Activated T-cell treated with anti-CD3 and anti-CD28 coated beads for 4 hours (primary cell): ENCODE data around the gene LEKR1.
A peak's percentile ranks its signal among the peaks of the same experiment; 100 is the strongest.
"Not testable (repeated sequence)": the region's sequence is repeated elsewhere in the genome, so short reads cannot be mapped to it uniquely, and the experiment has no call there.

Experiments used
- DNase-seq: peaks from one replicate; pipeline ENCODE4 v3.0.0-alpha.2; 2020

LEKR1 gene

DNA sequence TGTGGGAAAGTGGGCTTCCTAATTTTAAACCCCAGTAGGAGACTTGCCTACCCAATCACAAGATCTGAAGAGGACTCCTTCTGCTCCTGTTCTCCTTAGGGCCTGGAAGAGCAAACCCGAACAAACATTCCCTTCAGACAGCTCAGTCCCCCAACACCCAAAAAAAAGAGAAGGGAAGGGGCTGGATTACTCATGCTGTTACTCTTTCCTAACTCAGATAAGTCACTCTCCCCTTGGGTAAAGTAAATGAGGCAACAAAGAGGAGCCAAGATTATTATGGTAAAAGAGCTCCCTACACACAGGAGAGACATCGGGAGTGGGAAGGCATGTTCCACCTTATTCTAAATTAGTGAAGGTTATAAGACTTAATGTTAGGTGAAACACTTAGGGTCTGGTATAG lies 18.1 kb upstream of the LEKR1 start:
- no peak for DNase-seq

- no peak for DNase-seq
Measured at GRCh38 chr3:156811089-156811862, 14.9 kb upstream of the LEKR1 start.

DNA sequence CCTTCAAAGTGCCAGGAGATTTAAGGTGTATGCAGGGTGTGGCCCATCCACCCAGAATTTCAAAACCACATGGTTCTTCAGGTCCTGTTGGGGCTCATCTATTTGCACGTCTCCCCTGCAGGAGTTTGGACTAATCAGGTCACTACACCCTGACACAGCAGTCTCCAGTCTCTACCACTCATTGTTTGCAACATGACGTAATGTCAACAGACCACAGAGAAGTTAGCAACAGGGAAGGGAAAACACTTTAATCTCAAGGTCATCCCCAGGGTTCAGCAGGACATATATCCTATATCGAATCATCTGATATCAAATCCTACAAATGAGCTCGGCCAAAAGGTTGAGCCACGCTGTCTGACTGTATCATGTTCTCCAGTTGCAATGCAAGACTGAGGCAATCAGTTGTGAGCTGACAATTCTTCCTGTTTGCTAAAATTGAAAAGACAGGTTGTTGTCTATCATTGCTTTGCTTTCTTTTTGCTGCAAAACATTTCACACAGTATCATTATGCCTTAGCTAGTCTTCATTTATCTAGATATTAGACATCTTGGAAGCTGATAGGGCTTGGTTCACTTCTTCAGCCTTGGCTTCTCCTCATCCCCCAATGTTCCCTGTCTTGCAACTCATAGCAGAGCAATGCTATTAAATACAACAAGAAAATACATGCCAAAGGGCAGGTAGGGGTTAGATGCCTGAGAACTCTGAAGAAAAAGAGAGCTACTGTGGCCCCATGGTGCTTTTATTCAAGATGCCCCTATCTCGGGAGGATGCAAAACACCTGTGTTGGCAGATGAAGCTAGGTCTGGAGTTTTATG lies 13.4 kb upstream of the LEKR1 start:
- no peak for DNase-seq

DNA sequence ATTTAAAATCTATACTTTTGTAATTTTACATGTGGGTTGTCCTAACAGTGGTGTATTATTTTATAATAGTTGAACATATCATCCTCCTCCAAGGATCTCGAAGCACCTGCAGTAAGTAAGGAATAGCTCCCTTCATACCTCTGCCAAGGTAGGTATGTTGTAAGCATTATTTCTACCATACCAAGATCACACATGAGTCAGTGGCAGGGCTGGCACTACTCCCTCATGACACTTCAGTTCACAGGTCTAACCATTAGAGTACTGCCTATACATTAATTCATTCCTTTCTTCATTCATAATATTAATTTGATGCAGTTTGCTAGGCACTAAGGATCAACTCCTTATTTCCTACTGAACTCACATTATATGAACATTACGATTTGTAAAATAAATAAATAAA lies 11.9 kb upstream of the LEKR1 start:
- no peak for DNase-seq

GRCh38 chr3:156816091-156816793 lies 9.9 kb upstream of the LEKR1 start:
- no peak for DNase-seq

GRCh38 chr3:156816794-156817645 lies 9.1 kb upstream of the LEKR1 start:
- peak; percentile 71 for DNase-seq

GRCh38 chr3:156817646-156818272 lies 8.4 kb upstream of the LEKR1 start:
- DNase-seq = no peak

DNA sequence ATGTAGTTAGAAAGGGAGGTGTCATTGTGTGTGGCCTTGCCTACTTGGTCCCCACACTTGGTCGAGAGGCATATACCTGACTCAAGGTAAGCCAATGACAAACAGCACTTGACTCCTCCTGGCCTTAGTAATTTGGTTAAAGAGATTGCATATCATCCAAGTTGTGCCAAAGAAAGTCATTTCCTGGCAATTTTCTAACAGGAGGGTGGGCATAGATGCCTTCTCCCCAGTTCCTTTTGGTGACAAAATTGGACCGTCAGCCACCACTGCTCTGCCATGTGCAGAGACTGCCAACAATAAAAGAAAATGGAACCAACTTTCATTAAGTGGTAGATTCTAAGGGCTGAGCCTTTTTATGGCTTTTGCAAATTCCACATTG lies 7.9 kb upstream of the LEKR1 start:
- DNase-seq = no peak

GRCh38 chr3:156818890-156819289 lies 7.3 kb upstream of the LEKR1 start:
- DNase-seq = no peak

DNA sequence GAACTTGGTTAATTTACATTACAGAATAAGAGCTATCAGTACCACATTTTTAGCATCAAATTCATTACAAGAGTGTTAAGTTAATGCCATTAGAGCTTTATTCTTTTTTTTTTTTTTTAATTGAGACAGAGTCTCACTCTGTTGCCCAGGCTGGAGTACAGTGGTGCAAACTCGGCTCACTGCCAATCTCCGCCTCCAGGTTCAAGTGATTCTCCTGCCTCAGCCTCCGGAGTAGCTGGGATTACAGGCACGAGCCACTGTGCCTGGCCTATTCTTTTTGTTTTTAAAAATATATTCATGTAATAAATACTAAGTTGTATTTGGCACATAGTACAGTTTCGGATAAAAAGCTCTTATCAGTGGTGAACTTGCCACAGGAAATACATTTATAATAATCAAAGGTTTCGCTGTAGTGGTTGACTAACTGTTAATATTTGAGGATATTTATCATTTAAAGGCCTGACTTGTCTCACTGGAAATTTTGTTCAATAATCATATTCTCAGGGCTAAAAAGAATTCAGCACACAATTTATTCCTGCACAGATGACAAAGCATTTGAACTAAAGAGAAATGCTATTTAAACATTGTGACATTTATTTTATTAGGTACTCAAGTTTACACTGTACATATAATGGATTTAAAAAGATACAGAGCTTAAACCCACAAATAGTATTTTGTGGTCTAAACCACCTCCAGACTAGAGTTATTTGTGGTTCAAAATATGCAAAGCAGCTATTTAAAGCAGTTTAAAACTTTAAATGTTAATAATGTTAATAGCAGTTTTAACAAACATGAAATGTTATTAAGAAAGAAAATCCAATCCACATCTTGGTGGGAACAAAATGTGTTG lies 6.1 kb upstream of the LEKR1 start:
- DNase-seq = no peak

- no peak for DNase-seq
Measured at GRCh38 chr3:156820692-156821080, 5.5 kb upstream of the LEKR1 start.

- not testable (repeated sequence) for DNase-seq
Measured at GRCh38 chr3:156822626-156823260, 3.4 kb upstream of the LEKR1 start.

DNA sequence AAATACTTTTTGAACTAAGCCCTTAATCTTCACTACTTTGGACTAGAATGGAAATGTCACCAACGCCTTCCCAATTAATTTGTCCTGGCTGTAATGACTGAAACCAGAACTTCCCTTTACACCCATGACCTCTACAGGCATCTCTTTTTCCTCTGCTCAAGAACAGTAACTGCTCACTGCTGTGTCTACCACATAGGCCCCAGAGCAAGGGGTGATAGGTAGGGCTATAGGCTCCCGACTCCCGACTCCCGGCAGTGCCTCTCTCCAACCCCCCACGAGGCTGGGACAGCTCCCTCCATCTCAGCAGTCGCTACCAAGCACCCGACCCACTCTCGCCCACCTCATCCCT lies 384 bp upstream of the LEKR1 start:
- no peak for DNase-seq

GRCh38 chr3:156826896-156827882 lies 1.0 kb downstream of the LEKR1 start:
- no peak for DNase-seq

GRCh38 chr3:156831006-156831405 lies 4.9 kb downstream of the LEKR1 start:
- no peak for DNase-seq

GRCh38 chr3:156834435-156834834 lies 8.3 kb downstream of the LEKR1 start:
- DNase-seq = no peak

GRCh38 chr3:156834962-156835535 lies 8.9 kb downstream of the LEKR1 start:
- DNase-seq = no peak

DNA sequence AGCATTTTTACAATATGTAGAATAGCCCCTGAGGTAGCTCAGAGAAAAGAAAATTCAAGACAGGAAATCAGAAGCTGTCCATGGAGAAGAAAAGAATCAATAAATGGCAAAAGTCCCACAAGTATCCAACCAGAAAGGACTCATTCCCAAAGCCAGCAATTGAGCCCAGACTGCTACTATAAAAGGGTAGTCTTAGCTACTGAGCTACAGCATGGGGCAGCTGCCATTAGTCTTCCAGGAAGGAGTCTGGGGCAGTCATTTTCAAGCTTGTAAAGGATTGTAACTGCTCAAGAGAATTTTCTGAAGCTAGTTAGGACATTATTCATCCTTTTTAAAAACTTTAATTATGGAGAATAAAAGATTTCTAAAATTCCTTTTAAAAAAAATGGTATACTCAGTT lies 10.5 kb downstream of the LEKR1 start:
- DNase-seq = no peak

GRCh38 chr3:156837115-156837514 lies 11.0 kb downstream of the LEKR1 start:
- DNase-seq = no peak
